PC-9 (cell line): ENCODE results near the gene CCNF.

Experiments
- CTCF ChIP-seq: fragments of 200-600 bp; sonication (generic); conservative IDR thresholded peaks from 2 replicates; pipeline ENCODE4 v1.6.1; 2017; ENCODE audit warnings: mixed run types, antibody characterized with exemption, mild to moderate bottlenecking, moderate library complexity
- EZH2 ChIP-seq: fragments of 200-600 bp; sonication (generic); IDR thresholded peaks from 2 replicates; pipeline ENCODE4 v1.8.0; 2017; ENCODE audit warnings: antibody characterized with exemption, low read depth

GRCh38 chr16:2500918-2501750 is 71.9 kb downstream of the CCNF start:
- TF ChIP-seq EZH2 (no peak), CTCF (peak; percentile 96)
